ENCODE results near the gene SYNE1. TPM values are rescaled to one million over a fixed set of nuclear protein-coding genes. Genes with fewer than 3 reads are reported as not detected.

The SYNE1 gene
- total and polyA plus RNA-seq, 2 of the 8 experiments (the other 6 are each of a cell fraction or from before 2014, with no cell fraction given): 2.8 to 5.5 TPM

DNA sequence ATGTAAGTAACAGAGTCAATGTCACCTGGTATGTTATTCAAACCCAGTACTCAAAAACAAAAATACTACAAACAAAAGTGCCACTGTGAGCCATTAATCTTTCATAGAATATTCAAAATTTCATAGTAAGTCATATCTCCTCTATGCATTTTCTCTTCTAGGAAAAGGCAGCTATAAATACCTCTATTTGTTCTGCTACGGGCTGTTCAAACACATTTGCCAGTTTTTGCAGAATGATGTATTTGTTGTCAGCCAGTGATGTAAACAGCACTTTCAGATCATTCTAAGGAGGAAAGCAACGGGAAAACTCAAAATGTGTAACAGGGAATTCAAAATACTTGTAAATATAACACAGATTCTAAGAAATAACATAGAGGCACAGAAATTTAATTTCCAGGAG lies 388.2 kb downstream of the SYNE1 start:
- Histone ChIP-seq H2BK5ac (ENCODE audit: low read depth, low read length) (no peak overlapping the region), H3K23ac (ENCODE audit: insufficient read length) (no peak overlapping the region), H3K27me3 (replicated peaks in 1 of 4; ENCODE audit: control insufficient read depth in 3 of 4, extremely low read depth in 1 of 4, insufficient read depth in 3 of 4, low read length in 3 of 4) (no peaks in the 10 kb centered on the region), H3K4me2 (ENCODE audit: insufficient read depth in 1 of 2, low read depth in 2 of 2, low read length in 2 of 2) (no peak overlapping the region), H2BK20ac (ENCODE audit: low read length) (no peak overlapping the region), H3K36me3 (ENCODE audit: control insufficient read depth in 2 of 4, insufficient read depth in 4 of 4, low read length in 3 of 4) (no peaks in the 10 kb centered on the region), H3K4me1 (replicated peaks in 1 of 4; ENCODE audit: control insufficient read depth in 3 of 4, insufficient read depth in 4 of 4, low read length in 3 of 4) (no peaks in the 10 kb centered on the region), H4K20me1 (replicated peaks in 1 of 2; ENCODE audit: control insufficient read depth in 1 of 2, insufficient read depth in 2 of 2, low read length in 2 of 2) (no peaks in the 10 kb centered on the region), H3K9me3 (ENCODE audit: insufficient read depth in 2 of 2, low read depth in 1 of 2, low read length in 1 of 2) (no peaks in the 10 kb centered on the region), H2BK15ac (ENCODE audit: low read length) (no peak overlapping the region), H3K18ac (ENCODE audit: extremely low read depth, low read length) (no peak overlapping the region), H3K27ac (ENCODE audit: low read depth, low read length) (no peak overlapping the region), H3K14ac (ENCODE audit: insufficient read length) (no peak overlapping the region), H2BK120ac (replicated peaks; ENCODE audit: low read depth, low read length) (no peak overlapping the region), H4K5ac (ENCODE audit: insufficient read length, low read depth, low read length) (no peak overlapping the region), H3K4ac (replicated peaks; ENCODE audit: insufficient read length, low read depth, low read length) (no peak overlapping the region), H4K8ac (ENCODE audit: extremely low read depth, insufficient read depth, low read length) (no peak overlapping the region), H3K4me3 (ENCODE audit: extremely low read depth in 1 of 4, insufficient read depth in 2 of 4, low read depth in 3 of 4, low read length in 4 of 4) (no peak overlapping the region), H2AFZ (ENCODE audit: low read length) (no peak overlapping the region), H3K79me2 (ENCODE audit: control insufficient read depth in 1 of 2, insufficient read depth in 2 of 2, low read length in 2 of 2) (no peaks in the 10 kb centered on the region), H2BK12ac (ENCODE audit: low read depth, low read length) (no peak overlapping the region), H3K56ac (replicated peaks; ENCODE audit: insufficient read length, low read depth, low read length) (no peak overlapping the region), H3K79me1 (ENCODE audit: low read depth, low read length) (no peaks in the 10 kb centered on the region), H4K91ac (replicated peaks; ENCODE audit: insufficient read length, low read length) (no peak overlapping the region), H2AK5ac (ENCODE audit: low read depth, low read length) (no peak overlapping the region), H3K23me2 (ENCODE audit: low read depth, low read length) (no peaks in the 10 kb centered on the region), H3K9ac (replicated peaks in 1 of 4; ENCODE audit: extremely low read depth in 1 of 4, low read depth in 3 of 4, low read length in 3 of 4) (no peak overlapping the region)
- FAIRE-seq (no peak), DNase-seq (ENCODE audit: low read depth in 1 of 2, low spot score in 2 of 2) (no peak)
- WGBS, 2 experiments (ENCODE audit: extremely low coverage in 1 of 2, insufficient coverage in 1 of 2, insufficient read length in 1 of 2, insufficient replicate concordance in 2 of 2, low coverage in 1 of 2, low lambda C conversion rate in 2 of 2, missing lambda C conversion rate in 1 of 2): 45% methylated on average over 2 of the region's 2 CpGs; no CpG with 5 or more reads in 1 of the 2 experiments
- ChIA-PET POLR2A (ENCODE audit: partially characterized antibody) (no interaction called here), CTCF (ENCODE audit: partially characterized antibody) (interaction anchor here (1.0 kb wide), 1 partner anchor 10 kb away, joined by 6 read pairs; no protein-coding TSS in a partner anchor)
- TF ChIP-seq SP4 (IDR thresholded peaks at IDR 0.05; ENCODE audit: low read length) (no peak), RXRA (IDR thresholded peaks at IDR 0.05; ENCODE audit: insufficient read depth, low read depth, low read length) (no peak), CHD1 (IDR thresholded peaks at IDR 0.05; ENCODE audit: low read depth, low read length) (no peak), MAFK (IDR thresholded peaks at IDR 0.05; ENCODE audit: low read depth, low read length) (no peak), SAP30 (IDR thresholded peaks at IDR 0.05; ENCODE audit: insufficient read depth, insufficient replicate concordance, low read length) (no peak), CBX8 (IDR thresholded peaks at IDR 0.05; ENCODE audit: borderline replicate concordance, low read depth, low read length) (no peak), PHF8 (conservative IDR thresholded peaks at IDR 0.05; ENCODE audit: low read depth, low read length) (no peak)

Data from H1 (cell line).